AG04449 (cell line): ENCODE measurements around the gene DMGDH.

ENCODE experiments used
- CTCF ChIA-PET: fragments of 350-600 bp; formaldehyde crosslinking; extraction: SDS; loops from one replicate; lab custom pipeline; 2021; ENCODE audit warnings: antibody characterized with exemption; lab: Yijun Ruan, JAX
- POLR2A ChIA-PET: fragments of 400-600, 350-600 bp; formaldehyde crosslinking; extraction: SDS; loops from one replicate; lab custom pipeline; 2020; ENCODE audit warnings: antibody characterized with exemption, inconsistent platforms; lab: Yijun Ruan, JAX
- DNase-seq: peaks from one replicate; pipeline ENCODE4 v3.0.0-alpha.2; 2010; ENCODE audit warnings: low read depth, low spot score
- H3K4me3 ChIP-seq: 2 replicates; pipeline ENCODE4 v1.5.1; 2011; ENCODE audit warnings: low read depth, mild to moderate bottlenecking, control low read depth, low read length
- TF ChIP-seq, protein P1 (sequence below): IDR thresholded peaks from one replicate; pipeline ENCODE4 v1.5.1; 2011; ENCODE audit warnings: mild to moderate bottlenecking, moderate library complexity, low read length, control low read depth, inconsistent platforms; ENCODE audit not compliant: insufficient read depth; ENCODE audit errors: missing control alignments

The DMGDH gene

DNA sequence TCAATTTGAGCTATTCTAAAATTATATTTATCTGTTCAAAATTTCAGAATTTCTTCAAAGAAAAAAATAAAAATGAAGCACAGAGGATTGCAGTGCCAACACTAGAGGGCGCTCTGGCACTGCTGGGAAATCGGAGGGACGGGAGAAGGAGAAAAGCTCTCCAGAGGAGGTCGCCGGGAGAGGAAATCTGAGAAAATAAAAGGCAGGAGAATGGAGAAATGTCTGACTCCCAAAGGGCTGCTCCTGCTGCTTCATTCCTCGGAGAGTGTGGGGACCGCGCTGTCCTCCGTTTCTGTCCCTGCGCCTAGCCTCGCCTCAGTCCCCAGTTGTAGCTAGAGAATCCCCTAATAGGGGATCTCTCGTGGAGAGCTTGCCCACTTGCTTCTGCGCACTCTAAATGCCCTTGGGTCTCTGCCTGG, 44.4 kb downstream of the DMGDH start:
- peak overlapping the region; percentile 47 for H3K4me3 ChIP-seq
- ChIA-PET POLR2A (interaction anchor here (0.6 to 0.8 kb wide), 2 partner anchors 44 to 662 kb away, joined by 3 read pairs; no protein-coding TSS in a partner anchor), CTCF (interaction anchor here (0.6 to 7.9 kb wide), 88 partner anchors 9 to 1237 kb away, joined by 3 to 648 read pairs (median 5); partner anchors contain the start of genes BHMT, BHMT2, DMGDH and JMY)
- peak; percentile 10 for DNase-seq
- TF ChIP-seq, protein P1, sequence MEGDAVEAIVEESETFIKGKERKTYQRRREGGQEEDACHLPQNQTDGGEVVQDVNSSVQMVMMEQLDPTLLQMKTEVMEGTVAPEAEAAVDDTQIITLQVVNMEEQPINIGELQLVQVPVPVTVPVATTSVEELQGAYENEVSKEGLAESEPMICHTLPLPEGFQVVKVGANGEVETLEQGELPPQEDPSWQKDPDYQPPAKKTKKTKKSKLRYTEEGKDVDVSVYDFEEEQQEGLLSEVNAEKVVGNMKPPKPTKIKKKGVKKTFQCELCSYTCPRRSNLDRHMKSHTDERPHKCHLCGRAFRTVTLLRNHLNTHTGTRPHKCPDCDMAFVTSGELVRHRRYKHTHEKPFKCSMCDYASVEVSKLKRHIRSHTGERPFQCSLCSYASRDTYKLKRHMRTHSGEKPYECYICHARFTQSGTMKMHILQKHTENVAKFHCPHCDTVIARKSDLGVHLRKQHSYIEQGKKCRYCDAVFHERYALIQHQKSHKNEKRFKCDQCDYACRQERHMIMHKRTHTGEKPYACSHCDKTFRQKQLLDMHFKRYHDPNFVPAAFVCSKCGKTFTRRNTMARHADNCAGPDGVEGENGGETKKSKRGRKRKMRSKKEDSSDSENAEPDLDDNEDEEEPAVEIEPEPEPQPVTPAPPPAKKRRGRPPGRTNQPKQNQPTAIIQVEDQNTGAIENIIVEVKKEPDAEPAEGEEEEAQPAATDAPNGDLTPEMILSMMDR, result peak; percentile 69

DNA sequence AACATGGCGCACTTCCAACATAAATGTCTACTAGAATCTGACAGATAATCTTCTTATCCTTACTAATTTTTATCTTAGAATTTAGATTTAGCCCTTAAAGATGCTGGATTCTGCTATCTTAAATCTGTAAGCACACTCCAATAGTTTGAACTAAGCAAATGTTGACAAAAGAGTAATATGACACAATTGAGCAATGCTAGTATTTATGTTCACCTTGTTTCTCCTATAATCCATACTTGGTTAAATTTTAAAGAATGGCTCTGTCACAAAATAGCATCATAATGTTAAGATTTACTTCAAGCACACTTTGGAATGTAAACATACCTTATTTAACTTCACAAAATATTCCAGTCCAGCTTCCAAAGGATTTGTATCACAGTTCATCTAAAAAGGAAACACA, 45.5 kb downstream of the DMGDH start:
- ChIA-PET CTCF (interaction anchor here (0.6 to 7.9 kb wide), 49 partner anchors 8 to 1238 kb away, joined by 3 to 648 read pairs (median 8); partner anchors contain the start of genes ARSB, BHMT, BHMT2 and DMGDH), POLR2A (no interaction called here)
- no peak overlapping the region for H3K4me3 ChIP-seq
- TF ChIP-seq, protein P1, result no peak
- DNase-seq, result no peak

DNA sequence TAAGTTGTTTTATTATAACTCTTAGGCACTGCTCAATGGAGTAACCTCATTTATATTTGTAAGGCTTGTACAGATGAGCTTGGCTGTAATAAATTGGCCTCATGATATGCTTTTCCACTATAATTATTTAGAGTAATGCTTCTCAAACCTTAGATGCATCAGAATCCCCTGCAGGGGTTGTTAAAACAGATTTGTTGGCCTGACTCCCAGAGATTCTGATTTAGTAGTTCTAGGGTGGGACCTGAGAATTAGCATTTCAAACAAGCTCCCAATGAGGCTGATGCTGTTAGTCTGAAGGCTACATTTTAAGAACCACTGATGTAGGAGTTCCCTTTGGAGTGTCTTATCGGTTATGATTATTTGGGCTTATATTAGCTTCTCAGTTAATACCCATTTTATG, 46.1 kb downstream of the DMGDH start:
- no peak for DNase-seq
- ChIA-PET CTCF (interaction anchor here (0.6 to 7.9 kb wide), 20 partner anchors 11 to 1060 kb away, joined by 3 to 648 read pairs (median 24); partner anchors contain the start of genes ARSB, BHMT2, DMGDH and JMY), POLR2A (no interaction called here)
- TF ChIP-seq, protein P1, result no peak
- H3K4me3 ChIP-seq, result no peak overlapping the region

DNA sequence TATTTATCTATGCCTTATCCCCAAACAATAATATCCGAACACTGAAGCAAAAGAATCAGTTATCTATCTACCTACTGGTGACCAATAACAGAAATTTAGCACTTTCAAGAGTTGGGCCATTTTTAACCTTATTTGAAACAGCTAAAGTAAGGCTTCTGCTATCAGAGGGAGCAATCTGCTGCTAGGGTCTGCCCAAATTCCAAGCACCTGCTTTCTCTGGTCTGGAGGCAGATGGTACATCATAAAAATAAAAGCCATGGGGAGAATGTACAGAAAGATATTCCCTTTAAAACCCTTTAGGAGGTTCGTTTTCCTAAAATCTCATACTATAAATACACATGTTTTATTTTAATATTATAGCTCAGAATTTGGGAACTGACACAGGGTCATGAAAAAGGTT, 46.7 kb downstream of the DMGDH start:
- CTCF ChIA-PET, result interaction anchor here (1.0 to 7.9 kb wide), 23 partner anchors 12 to 1061 kb away, joined by 3 to 648 read pairs (median 16); partner anchors contain the start of genes ARSB, BHMT2, DMGDH and JMY
- no peak for DNase-seq
- TF ChIP-seq, protein P1, result no peak
- POLR2A ChIA-PET, result no interaction called here
- no peak overlapping the region for H3K4me3 ChIP-seq

DNA sequence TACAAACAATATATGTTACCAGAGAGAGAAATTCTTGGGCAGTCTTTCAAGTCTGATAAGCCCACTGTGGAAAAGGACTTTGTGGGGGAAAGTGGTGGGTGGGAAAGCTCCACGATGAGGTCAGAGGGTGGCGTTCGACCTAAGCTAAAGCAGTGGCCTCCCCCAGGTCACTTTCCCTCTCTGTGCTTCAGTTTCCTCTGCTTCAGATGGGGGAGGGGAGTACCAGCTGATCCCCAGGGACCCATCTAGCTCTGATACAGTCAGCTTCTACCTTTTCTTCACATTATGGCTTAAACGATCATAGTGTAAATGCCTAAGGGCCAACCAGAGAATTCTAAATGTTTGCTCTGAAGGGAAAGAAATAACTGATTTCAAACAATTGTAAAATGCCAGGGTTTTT, 47.7 kb downstream of the DMGDH start:
- TF ChIP-seq, protein P1, result no peak
- POLR2A ChIA-PET, result interaction anchor here (1.3 to 1.6 kb wide), 2 partner anchors 11 to 37 kb away, joined by 7 to 16 read pairs; partner anchors contain the start of gene ARSB
- no peak for DNase-seq
- no peak overlapping the region for H3K4me3 ChIP-seq
- CTCF ChIA-PET, result interaction anchor here (0.9 to 7.9 kb wide), 36 partner anchors 8 to 1061 kb away, joined by 3 to 648 read pairs (median 5); partner anchors contain the start of genes ARSB, BHMT2 and DMGDH

DNA sequence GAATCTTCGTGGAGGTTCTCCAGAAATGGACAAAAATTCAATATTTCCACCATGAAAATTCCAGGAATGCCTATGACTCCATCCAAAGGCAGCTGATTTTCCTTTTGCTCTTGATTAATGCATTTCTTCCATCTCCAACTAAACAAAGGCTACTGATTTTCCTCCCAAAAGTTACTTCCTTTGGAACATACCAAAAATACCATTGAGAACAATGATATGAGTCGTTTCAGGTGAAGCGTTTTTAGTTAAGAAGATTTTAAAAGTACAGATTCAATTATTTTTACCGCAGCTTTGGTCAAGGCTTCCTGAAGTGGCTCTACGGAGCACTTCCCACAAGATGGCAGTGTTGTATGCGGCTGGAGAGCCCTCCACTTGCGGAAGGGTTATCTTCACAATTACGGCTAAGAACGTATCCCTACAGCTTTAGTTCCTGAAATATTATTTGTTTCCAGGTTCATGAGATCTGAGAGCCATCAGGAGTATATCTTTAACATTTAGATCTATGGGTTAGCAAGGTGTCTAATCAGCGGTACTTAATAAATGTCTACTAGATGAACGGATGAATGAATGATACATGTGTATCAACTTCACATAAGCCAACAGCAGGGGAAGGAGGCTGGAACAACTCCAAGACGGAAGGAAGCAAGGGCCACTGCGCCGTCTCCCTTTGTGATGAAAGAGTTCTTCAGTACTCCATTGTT, 48.5 kb downstream of the DMGDH start:
- H3K4me3 ChIP-seq, result peak overlapping the region; percentile 21; the same call in 1 of the 2 replicates
- CTCF ChIA-PET, result interaction anchor here (0.7 to 7.9 kb wide), 44 partner anchors 8 to 1062 kb away, joined by 3 to 648 read pairs (median 4); partner anchors contain the start of gene ARSB
- TF ChIP-seq, protein P1, result peak; percentile 75
- DNase-seq, result peak; percentile 41
- POLR2A ChIA-PET, result interaction anchor here (0.6 to 1.6 kb wide), 4 partner anchors 10 to 493 kb away, joined by 3 to 16 read pairs (median 6); partner anchors contain the start of gene ARSB
